ENCODE measurements around the gene SLCO6A1.
A peak's percentile ranks its signal among the peaks of the same experiment; 100 is the strongest.
"Not testable (repeated sequence)": the region's sequence is repeated elsewhere in the genome, so short reads cannot be mapped to it uniquely, and the experiment has no call there.

SLCO6A1 gene, protein sequence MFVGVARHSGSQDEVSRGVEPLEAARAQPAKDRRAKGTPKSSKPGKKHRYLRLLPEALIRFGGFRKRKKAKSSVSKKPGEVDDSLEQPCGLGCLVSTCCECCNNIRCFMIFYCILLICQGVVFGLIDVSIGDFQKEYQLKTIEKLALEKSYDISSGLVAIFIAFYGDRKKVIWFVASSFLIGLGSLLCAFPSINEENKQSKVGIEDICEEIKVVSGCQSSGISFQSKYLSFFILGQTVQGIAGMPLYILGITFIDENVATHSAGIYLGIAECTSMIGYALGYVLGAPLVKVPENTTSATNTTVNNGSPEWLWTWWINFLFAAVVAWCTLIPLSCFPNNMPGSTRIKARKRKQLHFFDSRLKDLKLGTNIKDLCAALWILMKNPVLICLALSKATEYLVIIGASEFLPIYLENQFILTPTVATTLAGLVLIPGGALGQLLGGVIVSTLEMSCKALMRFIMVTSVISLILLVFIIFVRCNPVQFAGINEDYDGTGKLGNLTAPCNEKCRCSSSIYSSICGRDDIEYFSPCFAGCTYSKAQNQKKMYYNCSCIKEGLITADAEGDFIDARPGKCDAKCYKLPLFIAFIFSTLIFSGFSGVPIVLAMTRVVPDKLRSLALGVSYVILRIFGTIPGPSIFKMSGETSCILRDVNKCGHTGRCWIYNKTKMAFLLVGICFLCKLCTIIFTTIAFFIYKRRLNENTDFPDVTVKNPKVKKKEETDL

DNA sequence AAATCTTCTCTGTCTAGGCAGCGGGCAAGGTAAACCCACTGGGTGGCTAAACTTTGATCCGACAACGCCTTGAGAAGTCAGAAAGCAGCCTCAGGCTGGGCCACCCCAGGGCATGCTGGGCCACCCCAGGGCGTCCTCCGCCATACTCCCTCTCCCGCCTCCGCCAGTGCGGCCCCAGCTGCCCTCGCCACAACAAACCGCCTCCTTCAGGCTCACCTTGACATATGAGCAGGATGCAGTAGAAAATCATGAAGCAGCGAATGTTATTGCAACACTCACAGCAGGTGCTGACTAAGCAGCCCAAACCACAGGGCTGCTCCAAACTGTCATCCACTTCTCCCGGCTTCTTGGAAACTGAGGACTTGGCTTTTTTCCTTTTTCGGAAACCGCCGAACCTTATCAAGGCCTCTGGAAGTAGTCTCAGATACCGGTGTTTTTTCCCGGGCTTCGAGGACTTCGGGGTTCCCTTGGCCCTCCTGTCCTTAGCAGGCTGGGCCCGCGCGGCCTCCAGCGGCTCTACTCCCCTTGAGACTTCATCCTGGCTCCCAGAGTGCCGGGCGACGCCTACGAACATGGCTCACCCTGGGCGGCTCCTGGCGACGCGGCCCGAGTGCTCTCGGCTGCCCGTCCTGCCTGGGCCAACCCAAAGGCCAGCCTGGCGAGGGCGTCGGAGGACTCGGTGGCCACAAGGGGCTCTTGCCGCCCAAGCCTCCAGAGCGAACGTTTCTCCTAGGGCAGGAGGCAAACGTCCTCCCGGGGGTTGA, at the start of gene SLCO6A1:
Gene SLCO6A1 (minus strand): TSS at position 731 of the 764 bp plus-strand sequence. CDS start 157 bp downstream, at position 574.
- DNase-seq = no peak

- DNase-seq = no peak
Measured at GRCh38 chr5:102547141-102548035, 48.6 kb upstream of the SLCO6A1 start.

GRCh38 chr5:102545175-102545574, 46.4 kb upstream of the SLCO6A1 start:
- no peak for DNase-seq

DNA sequence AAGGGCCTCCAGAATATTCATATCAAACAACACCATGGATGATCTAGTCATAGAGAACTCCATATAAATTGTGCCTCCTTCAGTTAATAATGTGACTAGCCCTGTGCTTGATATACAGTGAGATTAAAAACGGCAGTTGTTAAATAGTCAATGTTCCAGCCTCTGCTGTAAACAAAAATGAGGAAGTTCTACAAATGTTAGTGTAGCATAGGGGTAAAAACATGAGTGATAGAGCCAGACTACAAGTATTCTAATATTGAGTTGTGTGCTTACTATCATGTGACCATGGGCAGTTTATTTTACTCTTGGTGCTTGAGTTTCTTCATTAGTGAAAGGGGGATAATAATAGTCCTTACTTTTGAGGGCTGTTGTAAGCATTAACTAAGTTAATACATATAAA, 43.3 kb upstream of the SLCO6A1 start:
- DNase-seq = no peak

- no peak for DNase-seq
Measured at GRCh38 chr5:102539996-102540728, 41.4 kb upstream of the SLCO6A1 start.

DNA sequence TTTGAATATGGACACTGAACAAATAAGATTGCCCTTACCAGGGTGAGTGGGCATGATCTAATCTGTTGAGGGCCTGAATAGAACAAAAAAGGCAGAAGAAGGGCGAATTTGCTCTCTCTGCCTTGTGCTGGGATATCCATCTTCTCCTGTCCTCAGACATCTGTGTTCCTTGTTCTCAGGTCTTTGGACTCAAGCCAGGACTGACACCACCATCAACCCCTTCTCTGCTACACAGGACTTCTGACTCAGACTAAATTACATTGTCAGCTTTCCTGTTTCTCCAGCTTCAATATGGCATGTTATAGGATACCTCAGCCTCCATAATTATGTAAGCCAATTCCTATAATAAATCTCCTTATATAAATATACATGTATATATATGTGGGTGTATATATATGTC, 40.8 kb upstream of the SLCO6A1 start:
- no peak for DNase-seq

GRCh38 chr5:102537011-102537410, 38.2 kb upstream of the SLCO6A1 start:
- DNase-seq = no peak

DNA sequence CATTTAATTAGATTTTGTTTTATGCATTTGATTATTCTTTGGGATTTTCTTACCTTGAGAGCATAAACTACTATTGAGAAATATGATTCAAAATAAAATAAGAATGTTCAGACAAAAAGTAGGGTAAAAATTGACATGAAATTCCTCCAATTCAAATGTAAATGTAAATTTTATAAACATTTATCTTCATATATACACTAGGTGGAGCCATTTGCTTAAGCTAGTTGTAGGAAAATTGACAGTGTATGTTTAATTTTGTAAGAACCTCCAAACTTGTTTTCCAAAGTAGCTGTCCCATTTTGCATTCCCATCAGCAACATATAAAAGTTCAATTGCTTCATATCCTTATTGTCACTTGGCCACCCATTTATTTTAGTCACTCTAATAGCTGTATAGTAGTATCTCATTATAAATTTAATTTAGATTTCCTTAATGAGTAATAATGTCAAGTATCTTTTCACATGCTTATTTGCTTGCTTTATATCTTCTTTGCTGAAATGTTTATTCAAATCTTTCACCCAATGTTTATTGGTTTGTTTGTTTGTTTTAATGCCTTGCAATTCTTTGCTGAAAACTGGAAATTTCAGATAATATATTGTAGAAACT, 37.6 kb upstream of the SLCO6A1 start:
- DNase-seq = no peak

DNA sequence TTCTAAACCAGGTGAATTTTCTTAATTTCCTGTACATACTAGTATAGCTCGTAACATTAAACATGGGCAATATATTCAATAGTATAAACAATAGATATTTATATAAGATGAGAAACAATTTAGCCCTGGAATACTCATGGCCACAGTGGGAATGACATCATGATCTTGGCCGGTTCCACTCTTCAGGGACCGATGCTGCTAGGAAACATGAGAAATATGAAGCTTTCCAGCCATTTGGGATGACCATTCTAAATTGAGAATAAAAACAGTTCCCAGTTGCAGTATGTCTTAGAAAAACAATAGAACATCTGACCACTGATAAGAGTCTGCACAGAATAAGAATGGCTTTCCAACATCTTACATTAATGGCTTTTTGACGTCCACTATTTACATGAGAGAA, 33.3 kb upstream of the SLCO6A1 start:
- peak; percentile 54 for DNase-seq

DNA sequence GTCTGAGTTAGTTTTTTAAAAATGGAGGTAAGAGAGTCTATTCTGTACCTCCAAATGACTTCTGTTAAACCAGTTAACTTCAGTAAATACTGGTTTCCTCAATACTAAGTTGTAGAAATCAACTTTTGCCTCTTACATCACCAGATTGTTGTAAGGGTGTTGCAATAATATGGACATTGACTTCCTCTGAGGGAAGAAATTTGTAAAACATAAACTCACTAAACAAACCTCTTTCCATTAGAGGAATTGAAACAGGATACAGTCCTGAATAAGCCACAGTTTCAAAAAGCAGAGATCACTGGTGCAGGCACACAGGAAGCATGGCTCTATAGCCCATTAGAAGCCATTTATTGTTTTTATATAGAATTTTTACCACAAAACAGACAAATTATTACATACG, 32.7 kb upstream of the SLCO6A1 start:
- no peak for DNase-seq

GRCh38 chr5:102529447-102529846, 30.6 kb upstream of the SLCO6A1 start:
- no peak for DNase-seq

- no peak for DNase-seq
Measured at GRCh38 chr5:102529031-102529430, 30.2 kb upstream of the SLCO6A1 start.

DNA sequence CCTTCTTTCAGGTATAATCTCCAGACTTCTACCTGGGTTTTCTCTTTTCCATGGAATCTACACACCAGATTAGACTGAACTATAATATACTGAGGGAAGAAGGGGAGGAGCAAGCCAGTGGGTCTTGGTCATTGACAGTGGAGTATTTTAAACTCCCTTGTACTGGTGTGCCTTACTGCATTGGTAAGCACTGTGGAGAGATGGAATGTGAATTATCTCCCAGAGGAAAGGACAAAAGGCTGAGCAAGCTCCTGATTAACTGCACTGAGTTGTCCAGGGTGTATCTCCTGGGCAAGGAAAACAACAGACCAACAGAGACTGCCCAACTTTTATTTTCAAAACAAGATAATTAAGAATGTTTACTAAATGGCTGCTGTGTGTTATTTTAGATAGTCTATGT, 29.8 kb upstream of the SLCO6A1 start:
- DNase-seq = no peak

- no peak for DNase-seq
Measured at GRCh38 chr5:102527547-102527946, 28.7 kb upstream of the SLCO6A1 start.

GRCh38 chr5:102523541-102524175, 24.9 kb upstream of the SLCO6A1 start:
- DNase-seq = no peak

DNA sequence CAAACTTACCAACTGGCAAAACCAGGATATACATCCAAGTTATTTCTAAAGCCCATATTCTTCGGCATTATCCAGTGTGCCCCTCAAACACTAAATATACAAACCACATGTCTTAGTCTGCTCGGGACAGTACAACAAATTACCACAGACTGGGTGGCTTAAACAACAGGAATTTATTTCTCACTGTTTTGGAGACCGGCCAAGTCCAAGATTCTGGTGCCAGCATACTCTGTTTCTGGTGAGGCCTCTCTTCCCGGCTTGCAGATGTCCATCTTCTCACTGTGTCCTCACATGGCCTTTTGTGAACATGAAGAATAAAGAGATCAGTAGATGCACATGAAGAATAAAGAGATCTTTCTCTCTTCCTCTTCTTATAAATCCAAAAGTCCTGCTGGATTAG, 12.9 kb upstream of the SLCO6A1 start:
- peak; percentile 52 for DNase-seq

DNA sequence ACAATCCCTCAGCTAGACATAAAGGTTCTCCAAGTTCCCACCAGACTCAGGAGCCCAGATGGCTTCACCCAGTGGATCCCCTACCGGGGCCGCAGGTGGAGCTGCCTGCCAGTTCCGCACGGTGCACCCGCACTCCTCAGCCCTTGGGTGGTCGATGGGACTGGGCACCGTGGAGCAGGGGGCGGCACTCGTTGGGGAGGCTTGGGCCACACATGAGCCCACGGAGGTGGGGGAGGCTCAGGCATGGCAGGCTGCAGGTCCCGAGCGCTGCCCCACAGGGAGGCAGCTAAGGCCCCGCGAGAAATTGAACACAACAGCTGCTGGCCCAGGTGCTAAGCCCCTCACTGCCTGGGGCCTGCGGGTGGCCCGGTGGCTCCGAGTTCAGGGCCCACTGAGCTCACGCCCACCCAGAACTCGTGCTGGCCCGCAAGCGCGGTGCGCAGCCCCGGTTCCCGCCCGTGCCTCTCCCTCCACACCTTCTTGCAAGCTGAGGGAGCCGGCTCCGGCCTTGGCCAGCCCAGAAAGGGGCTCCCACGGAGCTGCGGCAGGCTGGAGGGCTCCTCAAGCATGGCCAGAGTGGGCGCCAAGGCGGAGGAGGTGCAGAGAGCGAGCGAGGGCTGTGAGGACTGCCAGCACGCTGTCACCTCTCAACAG, 7.4 kb downstream of the SLCO6A1 start:
- not testable (repeated sequence) for DNase-seq

GRCh38 chr5:102483736-102484135, 15.1 kb downstream of the SLCO6A1 start:
- DNase-seq = no peak

GRCh38 chr5:102481054-102481715, 17.6 kb downstream of the SLCO6A1 start:
- DNase-seq = no peak

- DNase-seq = no peak
Measured at GRCh38 chr5:102453716-102454115, 45.1 kb downstream of the SLCO6A1 start.
